HG03045 (cell line): ENCODE results near the gene ZDHHC22.

ENCODE experiments used
- ATAC-seq: cut with Tn5 transposase; IDR thresholded peaks from one replicate; pipeline ENCODE4 v1.9.1; 2021; ENCODE audit warnings: mild to moderate bottlenecking, moderate library complexity; ENCODE audit not compliant: unreplicated experiment

Gene ZDHHC22

DNA sequence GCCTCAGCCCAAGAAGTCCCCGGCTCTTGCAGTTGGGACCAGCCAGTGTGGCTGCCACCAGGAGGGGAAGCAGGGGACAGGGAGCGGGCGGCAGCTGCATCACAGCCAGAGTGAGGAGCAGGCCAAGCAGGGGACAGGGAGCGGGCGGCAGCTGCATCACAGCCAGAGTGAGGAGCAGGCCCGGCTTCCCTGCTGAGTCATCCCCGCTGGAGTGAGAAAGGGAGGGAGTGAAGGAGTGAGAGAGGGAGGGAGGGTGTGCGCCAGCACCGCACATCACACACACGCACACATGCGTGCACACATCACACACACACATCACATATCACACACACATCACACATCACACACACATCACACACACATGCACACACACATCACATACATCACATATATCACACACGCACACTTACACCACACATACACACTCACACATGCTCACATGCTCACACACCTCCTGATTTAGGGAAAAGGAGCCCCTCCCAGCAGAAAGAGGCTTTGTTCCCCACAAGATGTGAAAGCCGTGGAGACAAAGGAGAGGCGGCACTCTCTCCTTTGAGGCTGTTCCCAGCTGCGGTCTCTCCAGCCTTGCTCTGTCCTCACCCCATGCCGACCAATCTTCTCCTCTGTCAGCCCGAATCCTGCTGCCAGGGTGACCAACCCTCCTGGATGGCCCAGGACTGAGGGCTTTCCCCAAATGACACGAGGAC, 16.7 kb upstream of the ZDHHC22 start:
- ATAC-seq, result no peak

DNA sequence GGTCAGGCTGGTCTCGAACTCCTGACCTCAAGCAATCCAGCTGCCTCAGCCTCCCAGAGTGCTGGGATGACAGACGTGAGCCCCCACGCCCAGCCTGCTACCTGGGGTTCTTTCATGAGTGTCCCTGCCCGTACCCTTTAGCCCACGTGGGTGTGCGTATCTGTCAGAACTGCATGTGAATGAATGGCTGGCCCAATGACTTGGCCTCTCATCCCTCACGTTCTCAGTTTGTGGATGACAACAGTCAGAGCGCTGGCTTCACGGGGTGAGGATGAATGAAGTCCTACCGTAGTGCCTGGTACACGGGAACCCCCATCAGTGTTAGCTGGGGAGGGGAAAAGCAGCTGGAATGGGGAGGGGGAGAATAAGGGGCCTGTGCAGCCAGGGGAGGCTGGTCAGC, 16.1 kb upstream of the ZDHHC22 start:
- no peak for ATAC-seq

DNA sequence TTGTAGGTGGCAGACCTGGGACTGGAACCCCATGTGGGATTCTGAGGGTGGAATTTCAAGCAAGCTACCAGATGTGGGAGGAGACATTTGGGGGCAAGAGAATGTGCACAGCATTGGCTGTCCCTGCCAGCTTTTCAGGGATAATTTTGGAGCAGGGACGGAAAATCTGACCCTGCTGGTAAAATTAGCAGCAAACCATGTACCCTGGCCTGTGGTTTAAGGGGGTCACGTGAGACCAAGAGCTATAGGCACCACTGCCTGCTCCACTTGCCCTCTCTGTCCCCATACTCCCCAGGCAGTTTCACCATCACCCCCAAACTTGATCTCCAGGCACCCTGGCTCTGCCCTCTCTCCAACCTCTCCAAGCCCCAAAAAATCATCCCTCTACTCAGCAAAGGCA, 13.5 kb upstream of the ZDHHC22 start:
- no peak for ATAC-seq

- no peak for ATAC-seq
Observed at GRCh38 chr14:77154421-77154820, 12.8 kb upstream of the ZDHHC22 start.

- ATAC-seq, result no peak
Observed at GRCh38 chr14:77153802-77154201, 12.2 kb upstream of the ZDHHC22 start.

DNA sequence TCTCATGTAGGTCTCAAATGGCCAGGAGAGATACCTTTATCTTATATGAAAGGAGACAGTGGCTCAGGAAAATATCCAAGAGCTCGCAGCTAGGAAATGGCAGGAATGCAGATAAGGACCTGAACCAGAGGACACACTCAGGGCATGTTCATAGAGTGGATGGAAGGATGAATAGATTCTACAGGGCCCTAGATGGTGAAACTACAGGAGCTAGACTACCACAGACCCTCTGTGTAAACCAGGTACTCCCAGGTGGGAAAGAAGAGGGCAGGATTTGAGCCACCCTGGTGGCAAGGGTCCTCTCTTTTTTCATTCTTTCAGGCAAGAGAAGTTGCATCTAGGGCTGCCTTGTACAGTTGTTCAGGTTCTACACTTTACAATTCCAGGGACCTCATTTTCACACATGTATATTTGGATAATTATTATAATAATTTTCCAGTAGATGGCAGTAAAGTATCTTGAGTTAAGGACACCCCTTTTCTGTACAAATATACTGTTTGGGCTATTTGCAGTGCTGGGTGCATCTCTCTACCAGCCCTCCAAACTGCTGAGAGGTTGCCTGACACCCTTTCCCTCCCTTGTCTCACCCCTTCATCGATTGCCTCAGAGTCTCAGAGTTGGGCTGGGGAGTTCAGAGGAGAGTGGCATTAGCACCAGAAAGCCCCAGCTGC, 10.5 kb upstream of the ZDHHC22 start:
- no peak for ATAC-seq

DNA sequence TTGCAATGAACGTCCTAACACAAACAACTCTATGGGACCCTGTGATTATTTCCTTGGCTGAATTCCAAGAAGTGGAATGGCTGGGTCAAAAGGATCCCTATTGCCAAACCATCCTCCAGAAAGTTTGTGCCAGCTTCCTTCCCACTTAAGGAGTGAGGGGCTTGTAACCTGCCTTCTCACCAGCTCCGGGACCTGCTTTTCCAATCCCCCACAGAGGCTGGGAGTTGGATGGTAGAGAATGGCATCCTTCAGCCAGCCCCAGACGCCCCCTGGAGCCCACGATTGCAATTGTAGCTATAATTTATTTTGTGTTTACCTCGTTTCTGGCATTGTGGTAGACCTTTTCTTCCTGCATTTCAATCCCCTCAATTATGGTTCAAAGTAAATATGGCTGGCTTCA, 9.7 kb upstream of the ZDHHC22 start:
- ATAC-seq, result no peak

DNA sequence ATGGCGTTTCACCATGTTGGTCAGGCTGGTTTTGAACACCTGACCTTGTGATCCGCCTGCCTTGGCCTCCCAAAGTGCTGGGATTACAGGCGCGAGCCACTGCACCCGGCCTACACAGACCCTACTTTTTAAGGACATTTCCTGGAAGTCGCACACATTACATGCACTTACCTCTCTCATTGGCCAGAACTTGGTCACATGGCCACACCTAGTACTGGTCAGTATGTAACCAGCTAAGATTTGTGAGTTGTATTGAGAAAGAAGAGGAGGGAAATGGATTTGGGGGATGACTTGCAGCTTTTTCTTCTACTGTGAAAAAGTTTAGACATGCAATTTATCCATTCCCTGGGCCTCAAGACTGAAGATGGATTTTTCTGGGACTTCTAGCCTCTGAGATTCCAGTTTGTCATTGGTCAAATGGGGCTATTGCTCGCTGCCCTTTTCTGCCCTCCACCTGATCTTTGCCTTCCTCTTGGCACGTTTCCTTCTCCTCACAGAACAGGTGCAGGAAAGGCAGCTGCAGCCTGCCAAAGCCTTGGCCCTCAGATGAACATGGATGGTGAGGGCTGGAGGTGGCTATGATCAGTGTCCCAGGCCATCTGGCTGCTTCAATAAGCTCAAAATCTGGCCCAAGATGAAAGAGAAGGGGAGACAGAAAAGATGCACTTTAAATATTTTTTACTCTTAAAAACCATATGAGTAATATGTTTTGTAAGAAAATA, 7.1 kb upstream of the ZDHHC22 start:
- no peak for ATAC-seq

GRCh38 chr14:77145975-77146740, 4.6 kb upstream of the ZDHHC22 start:
- no peak for ATAC-seq

- ATAC-seq, result no peak
Observed at GRCh38 chr14:77144412-77145115, 3.0 kb upstream of the ZDHHC22 start.

- no peak for ATAC-seq
Observed at GRCh38 chr14:77143071-77143470, 1.5 kb upstream of the ZDHHC22 start.

GRCh38 chr14:77142005-77142800, 612 bp upstream of the ZDHHC22 start:
- ATAC-seq, result no peak

- no peak for ATAC-seq
Observed at GRCh38 chr14:77140359-77141213, 1.0 kb downstream of the ZDHHC22 start.

GRCh38 chr14:77139540-77140358, 1.8 kb downstream of the ZDHHC22 start:
- ATAC-seq, result no peak

- ATAC-seq, result no peak
Observed at GRCh38 chr14:77139022-77139421, 2.6 kb downstream of the ZDHHC22 start.

GRCh38 chr14:77133720-77134338, 7.8 kb downstream of the ZDHHC22 start:
- ATAC-seq, result peak; percentile 66

- ATAC-seq, result no peak
Observed at GRCh38 chr14:77131871-77132486, 9.6 kb downstream of the ZDHHC22 start.
